Measurements from ENCODE around the gene NTF4.

The NTF4 gene

GRCh38 chr19:49011194-49011593 lies 53.4 kb downstream of the NTF4 start:
- TF ChIP-seq EZH2 (IDR thresholded peaks at IDR 0.05), result no peak
- no peak for TF ChIP-seq POLR2AphosphoS5 (IDR thresholded peaks at IDR 0.05; ENCODE audit: borderline replicate concordance, low read depth, low read length)
- no peak for TF ChIP-seq FOXP2 (optimal IDR thresholded peaks at IDR 0.05; ENCODE audit: control extremely low read depth, extremely low read length, insufficient read depth)
- H3K36me3 ChIP-seq (ENCODE audit: insufficient read depth, low read length), result peaks cover 57% of the 10 kb centered on the region
- no peaks in the 10 kb centered on the region for H3K9me3 ChIP-seq (ENCODE audit: low read depth, low read length)
- no peak overlapping the region for H3K27ac ChIP-seq
- H3K9ac ChIP-seq (ENCODE audit: insufficient read length), result no peak overlapping the region
- H3K4me3 ChIP-seq, result no peak overlapping the region
- DNase-seq (ENCODE audit: low read depth, low spot score), result no peak
